ENCODE data around the gene RXRG. TPM values are rescaled to one million over a fixed set of nuclear protein-coding genes. Genes with fewer than 3 reads are reported as not detected.

The RXRG gene
- total RNA-seq, 1 experiment from 2014 or later = not detected

DNA sequence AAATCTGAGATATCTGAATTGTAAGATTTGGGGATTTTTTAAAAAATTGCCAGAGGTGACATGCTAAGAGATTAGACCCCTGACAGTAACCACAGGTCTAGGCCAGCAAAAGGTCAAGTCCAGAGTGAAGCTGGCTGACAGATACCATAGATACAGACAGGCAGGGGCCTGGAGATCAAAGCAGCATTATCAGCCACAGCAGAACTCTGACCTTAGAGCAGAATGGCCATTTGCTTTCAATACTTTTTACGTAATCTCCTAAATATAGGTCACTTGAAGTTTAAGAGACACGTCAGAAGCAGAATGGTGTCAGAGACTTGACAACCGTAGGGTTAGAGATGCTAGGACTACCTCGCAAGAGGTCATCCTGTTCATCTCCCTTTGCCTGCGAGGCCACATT is 40.8 kb upstream of the RXRG start:
- TF ChIP-seq FOSL1 (IDR thresholded peaks at IDR 0.05; ENCODE audit: low read depth) (no peak), CEBPB (IDR thresholded peaks at IDR 0.05; ENCODE audit: low read depth) (no peak), CBX3 (IDR thresholded peaks at IDR 0.05; ENCODE audit: low read depth) (no peak), RAD21 (IDR thresholded peaks at IDR 0.05; ENCODE audit: low read depth) (no peak), EZH2phosphoT487 (IDR thresholded peaks at IDR 0.05; ENCODE audit: borderline replicate concordance) (no peak), POLR2A (IDR thresholded peaks at IDR 0.05; ENCODE audit: borderline replicate concordance, extremely low read depth, insufficient read depth, insufficient read length) (no peak), ZNF274 (IDR thresholded peaks at IDR 0.05; ENCODE audit: low read depth, low read length) (no peak), YY1 (IDR thresholded peaks at IDR 0.05; ENCODE audit: extremely low read depth, insufficient replicate concordance, low read depth, low read length) (no peak), POLR2AphosphoS5 (IDR thresholded peaks at IDR 0.05; ENCODE audit: low read depth, low read length) (no peak)
- TF ChIP-seq, protein P1, sequence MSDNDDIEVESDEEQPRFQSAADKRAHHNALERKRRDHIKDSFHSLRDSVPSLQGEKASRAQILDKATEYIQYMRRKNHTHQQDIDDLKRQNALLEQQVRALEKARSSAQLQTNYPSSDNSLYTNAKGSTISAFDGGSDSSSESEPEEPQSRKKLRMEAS (IDR thresholded peaks at IDR 0.05) = no peak
- TF ChIP-seq, protein P2, sequence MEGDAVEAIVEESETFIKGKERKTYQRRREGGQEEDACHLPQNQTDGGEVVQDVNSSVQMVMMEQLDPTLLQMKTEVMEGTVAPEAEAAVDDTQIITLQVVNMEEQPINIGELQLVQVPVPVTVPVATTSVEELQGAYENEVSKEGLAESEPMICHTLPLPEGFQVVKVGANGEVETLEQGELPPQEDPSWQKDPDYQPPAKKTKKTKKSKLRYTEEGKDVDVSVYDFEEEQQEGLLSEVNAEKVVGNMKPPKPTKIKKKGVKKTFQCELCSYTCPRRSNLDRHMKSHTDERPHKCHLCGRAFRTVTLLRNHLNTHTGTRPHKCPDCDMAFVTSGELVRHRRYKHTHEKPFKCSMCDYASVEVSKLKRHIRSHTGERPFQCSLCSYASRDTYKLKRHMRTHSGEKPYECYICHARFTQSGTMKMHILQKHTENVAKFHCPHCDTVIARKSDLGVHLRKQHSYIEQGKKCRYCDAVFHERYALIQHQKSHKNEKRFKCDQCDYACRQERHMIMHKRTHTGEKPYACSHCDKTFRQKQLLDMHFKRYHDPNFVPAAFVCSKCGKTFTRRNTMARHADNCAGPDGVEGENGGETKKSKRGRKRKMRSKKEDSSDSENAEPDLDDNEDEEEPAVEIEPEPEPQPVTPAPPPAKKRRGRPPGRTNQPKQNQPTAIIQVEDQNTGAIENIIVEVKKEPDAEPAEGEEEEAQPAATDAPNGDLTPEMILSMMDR (IDR thresholded peaks at IDR 0.05 in 2 of 3, conservative IDR thresholded peaks at IDR 0.05 in 1 of 3; ENCODE audit: borderline replicate concordance in 1 of 3, insufficient read depth in 1 of 3, low read depth in 2 of 3, low read length in 2 of 3) = no peak
- TF ChIP-seq, protein P3, sequence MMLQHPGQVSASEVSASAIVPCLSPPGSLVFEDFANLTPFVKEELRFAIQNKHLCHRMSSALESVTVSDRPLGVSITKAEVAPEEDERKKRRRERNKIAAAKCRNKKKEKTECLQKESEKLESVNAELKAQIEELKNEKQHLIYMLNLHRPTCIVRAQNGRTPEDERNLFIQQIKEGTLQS (IDR thresholded peaks at IDR 0.05) = no peak
- no TSS peak for BruUV-seq (replicated peaks)
- CTCF ChIA-PET = no interaction called here

More for the DNA sequence above, 40.8 kb upstream of the RXRG start:
- H3K4me2 ChIP-seq (ENCODE audit: low read length) = no peak overlapping the region
- no peaks in the 10 kb centered on the region for H3K79me2 ChIP-seq (ENCODE audit: insufficient read depth, low read length)
- no peaks in the 10 kb centered on the region for H3K9me3 ChIP-seq (ENCODE audit: control insufficient read depth in 1 of 2, insufficient read depth in 1 of 2, low read depth in 1 of 2, low read length in 2 of 2)
- ATAC-seq (no peak), DNase-seq (ENCODE audit: low read depth, low spot score) (no peak)
- peaks cover 0 to 5% of the 10 kb centered on the region in 2 experiments; a peak in 2 of 4 replicates for H3K4me1 ChIP-seq (ENCODE audit: control insufficient read depth in 1 of 2, insufficient read depth in 2 of 2, low read length in 2 of 2)
- ChIA-PET RAD21 (ENCODE audit: low non-redundant PET in 1 of 2, low total read pairs in 2 of 2, uncharacterized antibody in 2 of 2, unreplicated experiment in 2 of 2) (no interaction called here), POLR2A (no interaction called here)
- H3K27ac ChIP-seq (ENCODE audit: low read depth, low read length) = no peak overlapping the region
- H3K4me3 ChIP-seq (replicated peaks in 1 of 2; ENCODE audit: low read depth in 1 of 2, low read length in 2 of 2) = no peak overlapping the region
- no peaks in the 10 kb centered on the region for H3K36me3 ChIP-seq (ENCODE audit: control insufficient read depth in 1 of 2, insufficient read depth in 2 of 2, low read length in 2 of 2)
- no peak overlapping the region for H3K9ac ChIP-seq (ENCODE audit: low read length)
- no peak overlapping the region for H2AFZ ChIP-seq (ENCODE audit: low read depth, low read length, poor library complexity, severe bottlenecking)
- no peaks in the 10 kb centered on the region for H4K20me1 ChIP-seq (ENCODE audit: insufficient read depth)
- intact Hi-C loops (cut with micrococcal nuclease) = no loop called here
- H3K9me2 ChIP-seq (ENCODE audit: insufficient read depth) = no peaks in the 10 kb centered on the region
- peaks cover 26% of the 10 kb centered on the region for H3K27me3 ChIP-seq (ENCODE audit: insufficient read depth, low read length)

Data from HCT116 (cell line).